Measurements from ENCODE around the gene RAP2B. TPM values are rescaled to one million over a fixed set of nuclear protein-coding genes. Genes with fewer than 3 reads are reported as not detected.

Gene RAP2B
- polyA plus RNA-seq, 3 donors: 17.5 to 35.5 (median 24.7) TPM

DNA sequence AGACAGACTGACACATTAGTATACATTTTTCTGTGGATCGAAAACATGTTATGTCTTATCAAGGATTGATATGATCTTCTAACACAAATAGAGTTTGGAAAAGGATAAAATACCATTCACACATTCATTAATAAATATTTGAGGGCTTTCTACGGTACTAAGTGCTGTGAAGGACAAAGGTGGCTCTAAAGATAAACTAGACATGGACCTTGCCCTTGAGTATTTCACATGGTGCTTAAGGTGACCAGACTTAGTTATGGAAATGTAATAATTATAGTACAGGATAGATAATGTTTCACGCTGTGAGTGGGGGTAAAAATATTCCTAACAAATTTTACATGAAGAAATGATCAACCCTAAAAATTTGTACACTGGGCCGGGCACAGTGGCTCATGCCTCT lies 3.8 kb upstream of the RAP2B start:
- Histone ChIP-seq H3K4me2 (replicated peaks; ENCODE audit: extremely low read depth, low read length, poor library complexity, severe bottlenecking) (no peak overlapping the region), H4K20me1 (ENCODE audit: insufficient read depth, low read length) (peaks cover 6% of the 10 kb centered on the region), H2AFZ (ENCODE audit: insufficient read depth, low read depth, low read length, poor library complexity, severe bottlenecking) (no peak overlapping the region), H3K27ac (ENCODE audit: low read depth in 1 of 2, low read length in 2 of 2) (no peak overlapping the region), H3K79me2 (ENCODE audit: insufficient read depth, low read length) (peaks cover 11% of the 10 kb centered on the region), H3K4me1 (ENCODE audit: control insufficient read depth in 1 of 2, insufficient read depth in 2 of 2, low read length in 2 of 2) (peaks cover 8 to 18% of the 10 kb centered on the region in 2 donors), H3K27me3 (ENCODE audit: control insufficient read depth in 2 of 2, insufficient read depth in 2 of 2, low read length in 2 of 2) (no peaks in the 10 kb centered on the region), H3K4me3 (replicated peaks in 1 of 3; ENCODE audit: low read depth in 2 of 3, low read length in 3 of 3) (no peak overlapping the region), H3K9me3 (replicated peaks in 1 of 2; ENCODE audit: control insufficient read depth in 1 of 2, insufficient read depth in 1 of 2, low read length in 2 of 2) (no peaks in the 10 kb centered on the region), H3K36me3 (replicated peaks in 1 of 2; ENCODE audit: control insufficient read depth in 1 of 2, insufficient read depth in 2 of 2, low read length in 2 of 2) (no peaks in the 10 kb centered on the region), H3K9ac (ENCODE audit: insufficient read depth, low read length, poor library complexity, severe bottlenecking) (no peak overlapping the region)
- no CpG with 5 or more reads among the region's 4 CpGs for WGBS (ENCODE audit: insufficient coverage)
- no peak overlapping the region for H3K27ac Mint-ChIP-seq
- H3K36me3 Mint-ChIP-seq: no peaks in the 10 kb centered on the region
- no peak overlapping the region for H3K4me3 Mint-ChIP-seq
- TF ChIP-seq, protein P1, sequence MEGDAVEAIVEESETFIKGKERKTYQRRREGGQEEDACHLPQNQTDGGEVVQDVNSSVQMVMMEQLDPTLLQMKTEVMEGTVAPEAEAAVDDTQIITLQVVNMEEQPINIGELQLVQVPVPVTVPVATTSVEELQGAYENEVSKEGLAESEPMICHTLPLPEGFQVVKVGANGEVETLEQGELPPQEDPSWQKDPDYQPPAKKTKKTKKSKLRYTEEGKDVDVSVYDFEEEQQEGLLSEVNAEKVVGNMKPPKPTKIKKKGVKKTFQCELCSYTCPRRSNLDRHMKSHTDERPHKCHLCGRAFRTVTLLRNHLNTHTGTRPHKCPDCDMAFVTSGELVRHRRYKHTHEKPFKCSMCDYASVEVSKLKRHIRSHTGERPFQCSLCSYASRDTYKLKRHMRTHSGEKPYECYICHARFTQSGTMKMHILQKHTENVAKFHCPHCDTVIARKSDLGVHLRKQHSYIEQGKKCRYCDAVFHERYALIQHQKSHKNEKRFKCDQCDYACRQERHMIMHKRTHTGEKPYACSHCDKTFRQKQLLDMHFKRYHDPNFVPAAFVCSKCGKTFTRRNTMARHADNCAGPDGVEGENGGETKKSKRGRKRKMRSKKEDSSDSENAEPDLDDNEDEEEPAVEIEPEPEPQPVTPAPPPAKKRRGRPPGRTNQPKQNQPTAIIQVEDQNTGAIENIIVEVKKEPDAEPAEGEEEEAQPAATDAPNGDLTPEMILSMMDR (IDR thresholded peaks at IDR 0.05): no peak
- no peaks in the 10 kb centered on the region for H3K27me3 Mint-ChIP-seq (ENCODE audit: low read depth in 3 of 3)
- no peak for DNase-seq
- no peaks in the 10 kb centered on the region for H3K9me3 Mint-ChIP-seq
- intact Hi-C loops (cut with micrococcal nuclease): no loop called here
- H3K4me1 Mint-ChIP-seq: peaks cover 9% of the 10 kb centered on the region

DNA sequence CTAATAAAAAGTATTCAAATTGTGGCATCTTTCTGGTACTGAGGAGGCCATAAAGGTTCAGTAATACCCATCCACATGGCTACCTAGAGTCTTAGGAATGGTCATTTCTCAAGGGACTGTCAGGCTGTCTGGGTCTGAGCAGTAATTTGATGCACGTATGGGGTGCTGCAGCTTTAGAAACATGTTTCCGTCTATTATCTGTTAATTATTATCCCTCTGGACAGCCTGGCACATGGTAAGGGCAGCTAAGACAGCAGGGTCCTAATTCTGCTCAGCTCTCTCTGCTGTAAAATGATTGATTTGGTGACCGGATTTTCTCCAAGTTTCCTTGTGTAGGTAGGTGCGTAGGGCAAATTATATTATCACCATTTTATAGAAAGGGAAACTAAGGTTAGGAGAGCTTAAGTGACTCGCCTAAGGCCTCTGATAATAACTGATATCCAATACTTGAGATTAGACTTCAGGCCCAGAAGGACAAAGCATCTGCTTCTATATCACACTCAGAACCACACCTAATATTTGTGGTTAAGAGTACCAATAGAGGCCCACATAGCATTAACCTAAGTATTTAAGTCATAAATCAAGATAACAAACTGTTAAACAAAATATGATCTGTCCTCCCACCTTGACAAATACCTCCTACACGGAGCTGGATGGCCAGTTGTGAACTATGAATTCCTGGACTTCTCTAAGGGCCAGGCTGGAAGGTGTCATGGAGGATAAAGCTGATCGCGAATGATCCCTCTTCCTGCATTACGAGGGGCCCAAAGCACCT lies 2.9 kb upstream of the RAP2B start:
- H3K27me3 Mint-ChIP-seq (ENCODE audit: low read depth in 3 of 3): no peaks in the 10 kb centered on the region
- intact Hi-C loops (cut with micrococcal nuclease): no loop called here
- peaks cover 11% of the 10 kb centered on the region for H3K4me1 Mint-ChIP-seq
- Histone ChIP-seq H3K36me3 (replicated peaks in 1 of 2; ENCODE audit: control insufficient read depth in 1 of 2, insufficient read depth in 2 of 2, low read length in 2 of 2) (no peaks in the 10 kb centered on the region), H3K27ac (ENCODE audit: low read depth in 1 of 2, low read length in 2 of 2) (peak overlapping the region in 1 of 2 donors; percentile 99), H3K4me3 (replicated peaks in 1 of 3; ENCODE audit: low read depth in 2 of 3, low read length in 3 of 3) (no peak overlapping the region), H3K9ac (ENCODE audit: insufficient read depth, low read length, poor library complexity, severe bottlenecking) (no peak overlapping the region), H3K27me3 (ENCODE audit: control insufficient read depth in 2 of 2, insufficient read depth in 2 of 2, low read length in 2 of 2) (no peaks in the 10 kb centered on the region), H3K79me2 (ENCODE audit: insufficient read depth, low read length) (peaks cover 21% of the 10 kb centered on the region), H3K9me3 (replicated peaks in 1 of 2; ENCODE audit: control insufficient read depth in 1 of 2, insufficient read depth in 1 of 2, low read length in 2 of 2) (no peaks in the 10 kb centered on the region), H4K20me1 (ENCODE audit: insufficient read depth, low read length) (peaks cover 15% of the 10 kb centered on the region), H3K4me2 (replicated peaks; ENCODE audit: extremely low read depth, low read length, poor library complexity, severe bottlenecking) (peak overlapping the region; percentile 87), H3K4me1 (ENCODE audit: control insufficient read depth in 1 of 2, insufficient read depth in 2 of 2, low read length in 2 of 2) (peaks cover 15 to 23% of the 10 kb centered on the region in 2 donors), H2AFZ (ENCODE audit: insufficient read depth, low read depth, low read length, poor library complexity, severe bottlenecking) (peak overlapping the region; percentile 60)
- WGBS (ENCODE audit: insufficient coverage): 95% methylated on average over 3 of the region's 9 CpGs
- no peak overlapping the region for H3K4me3 Mint-ChIP-seq
- peaks cover 2 to 5% of the 10 kb centered on the region in 2 donors for H3K36me3 Mint-ChIP-seq
- TF ChIP-seq, protein P1 (IDR thresholded peaks at IDR 0.05): no peak
- no peaks in the 10 kb centered on the region for H3K9me3 Mint-ChIP-seq
- peak overlapping the region in 6 of 7 donors; percentile 99 to 100 (median 100) for H3K27ac Mint-ChIP-seq
- no peak for DNase-seq
